H1 (cell line): ENCODE data around the gene CDKN2B. TPM values are rescaled to one million over a fixed set of nuclear protein-coding genes. Genes with fewer than 3 reads are reported as not detected.
"Not testable (repeated sequence)": the region's sequence is repeated elsewhere in the genome, so short reads cannot be mapped to it uniquely, and the experiment has no call there.

Experiments
- CTCF ChIA-PET: fragments of 300-600 bp; sonication (Branson Sonifier 250); formaldehyde crosslinking; loops from one replicate; lab custom pipeline; 2021; ENCODE audit not compliant: partially characterized antibody; lab: Charles Lee
- POLR2A ChIA-PET: fragments of 300-600 bp; sonication (Branson Sonifier 250); formaldehyde crosslinking; loops from one replicate; lab custom pipeline; 2021; ENCODE audit warnings: inconsistent platforms; ENCODE audit not compliant: partially characterized antibody; lab: Charles Lee
- DNase-seq, 2 experiments: peaks; one replicate each; pipeline versions ENCODE4 v3.0.0 to v3.0.0-alpha.2; 2010 to 2022; ENCODE audit warnings: low spot score in 2 of 2, low read depth in 1 of 2, mixed read lengths in 1 of 2
- FAIRE-seq: peaks from 2 replicates; lab custom pipeline; 2011; peaks lifted over from hg19 to GRCh38; lab: Jason Lieb, UNC
- H2AFZ ChIP-seq: 2 replicates; pipeline ENCODE4 v1.8.1; 2012; ENCODE audit warnings: low read length, inconsistent platforms
- H2AK5ac ChIP-seq: 2 replicates; pipeline ENCODE4 v1.6.1; 2013; ENCODE audit warnings: low read depth, low read length
- H2BK120ac ChIP-seq: replicated peaks from 2 replicates; pipeline ENCODE3; 2013; ENCODE audit warnings: low read depth, low read length, inconsistent platforms
- H2BK12ac ChIP-seq: 2 replicates; pipeline ENCODE4 v1.6.1; 2013; ENCODE audit warnings: low read depth, low read length
- H2BK15ac ChIP-seq: 2 replicates; pipeline ENCODE4 v1.6.1; 2013; ENCODE audit warnings: low read length
- H2BK20ac ChIP-seq: 2 replicates; pipeline ENCODE4 v1.6.1; 2013; ENCODE audit warnings: low read length
- H2BK5ac ChIP-seq: 2 replicates; pipeline ENCODE4 v1.6.1; 2013; ENCODE audit warnings: low read depth, low read length
- H3K14ac ChIP-seq: 2 replicates; pipeline ENCODE4 v1.6.1; 2013; ENCODE audit warnings: inconsistent platforms; ENCODE audit not compliant: insufficient read length
- H3K18ac ChIP-seq: 2 replicates; pipeline ENCODE4 v1.6.1; 2013; ENCODE audit warnings: low read length; ENCODE audit errors: extremely low read depth
- H3K23ac ChIP-seq: 2 replicates; pipeline ENCODE4 v1.6.1; 2013; ENCODE audit warnings: inconsistent platforms; ENCODE audit not compliant: insufficient read length
- H3K23me2 ChIP-seq: 2 replicates; pipeline ENCODE4 v1.6.1; 2013; ENCODE audit warnings: low read depth, low read length
- H3K27ac ChIP-seq: 2 replicates; pipeline ENCODE4 v1.6.1; 2011; ENCODE audit warnings: low read depth, low read length, inconsistent platforms
- H3K27me3 ChIP-seq, 4 experiments: replicated peaks in 1 of 4; 1 replicate in 1 of 4; 2 replicates in 3 of 4; pipeline versions ENCODE4 v1.6.1 to v1.8.1; 2011 to 2013; ENCODE audit warnings: low read length in 3 of 4, mild to moderate bottlenecking in 3 of 4, inconsistent platforms in 2 of 4, mixed read lengths in 2 of 4, moderate library complexity in 1 of 4; ENCODE audit not compliant: control insufficient read depth in 3 of 4, insufficient read depth in 3 of 4; ENCODE audit errors: extremely low read depth in 1 of 4
- H3K36me3 ChIP-seq, 4 experiments: 2 replicates each; pipeline versions ENCODE4 v1.6.1 to v1.8.1; 2011 to 2013; ENCODE audit warnings: mild to moderate bottlenecking in 4 of 4, low read length in 3 of 4, moderate library complexity in 2 of 4, control low read depth in 1 of 4, inconsistent platforms in 1 of 4; ENCODE audit not compliant: insufficient read depth in 4 of 4, control insufficient read depth in 2 of 4
- H3K4ac ChIP-seq: replicated peaks from 2 replicates; pipeline ENCODE3; 2013; ENCODE audit warnings: low read length, low read depth, mixed read lengths, inconsistent platforms; ENCODE audit not compliant: insufficient read length
- H3K4me1 ChIP-seq, 4 experiments: replicated peaks in 1 of 4; 1 replicate in 1 of 4; 2 replicates in 3 of 4; pipeline versions ENCODE4 v1.6.1 to v1.8.1; 2011 to 2013; ENCODE audit warnings: low read length in 3 of 4, inconsistent platforms in 2 of 4, mixed read lengths in 1 of 4; ENCODE audit not compliant: insufficient read depth in 4 of 4, control insufficient read depth in 3 of 4
- H3K4me2 ChIP-seq, 2 experiments: 2 replicates each; pipeline versions ENCODE4 v1.6.1 to v1.8.1; 2011 to 2013; ENCODE audit warnings: low read depth in 2 of 2, low read length in 2 of 2, control low read depth in 1 of 2, inconsistent platforms in 1 of 2, mild to moderate bottlenecking in 1 of 2; ENCODE audit not compliant: insufficient read depth in 1 of 2
- H3K4me3 ChIP-seq, 4 experiments: fragments of 200-600, 300-600 bp in 1 of 4; sonication (generic), shearing (Covaris generic), sonication (Bioruptor Twin) in 1 of 4; 2 replicates each; pipeline versions ENCODE4 v1.5.1 to v1.8.1; 2011 to 2016; ENCODE audit warnings: low read length in 4 of 4, low read depth in 3 of 4, control low read depth in 2 of 4, inconsistent platforms in 2 of 4, mild to moderate bottlenecking in 2 of 4, mixed read lengths in 1 of 4, moderate library complexity in 1 of 4; ENCODE audit not compliant: insufficient read depth in 2 of 4; ENCODE audit errors: extremely low read depth in 1 of 4
- H3K56ac ChIP-seq: replicated peaks from 2 replicates; pipeline ENCODE3; 2013; ENCODE audit warnings: low read depth, mild to moderate bottlenecking, mixed read lengths, low read length, inconsistent platforms; ENCODE audit not compliant: insufficient read length
- H3K79me1 ChIP-seq: 2 replicates; pipeline ENCODE4 v1.6.1; 2013; ENCODE audit warnings: low read depth, low read length, control low read depth
- H3K79me2 ChIP-seq, 2 experiments: 2 replicates each; pipeline versions ENCODE4 v1.6.1 to v1.8.1; 2012 to 2013; ENCODE audit warnings: low read length in 2 of 2, mild to moderate bottlenecking in 2 of 2, inconsistent platforms in 1 of 2; ENCODE audit not compliant: insufficient read depth in 2 of 2, control insufficient read depth in 1 of 2
- H3K9ac ChIP-seq, 4 experiments: replicated peaks in 1 of 4; 1 replicate in 1 of 4; 2 replicates in 3 of 4; pipeline versions ENCODE4 v1.6.1 to v1.8.1; 2011 to 2013; ENCODE audit warnings: low read depth in 3 of 4, low read length in 3 of 4, control low read depth in 2 of 4, mild to moderate bottlenecking in 2 of 4, moderate library complexity in 2 of 4, inconsistent platforms in 1 of 4; ENCODE audit errors: extremely low read depth in 1 of 4
- H3K9me3 ChIP-seq, 2 experiments: 2 replicates each; pipeline versions ENCODE4 v1.6.1 to v1.8.1; 2012 to 2013; ENCODE audit warnings: mild to moderate bottlenecking in 2 of 2, moderate library complexity in 2 of 2, control low read depth in 1 of 2, inconsistent platforms in 1 of 2, low read depth in 1 of 2, low read length in 1 of 2, mixed read lengths in 1 of 2; ENCODE audit not compliant: insufficient read depth in 2 of 2
- H4K20me1 ChIP-seq, 2 experiments: replicated peaks in 1 of 2; 2 replicates each; pipeline versions ENCODE3 to v1.8.1; 2011 to 2013; ENCODE audit warnings: inconsistent platforms in 2 of 2, low read length in 2 of 2, mild to moderate bottlenecking in 1 of 2; ENCODE audit not compliant: insufficient read depth in 2 of 2, control insufficient read depth in 1 of 2
- H4K5ac ChIP-seq: 2 replicates; pipeline ENCODE4 v1.6.1; 2013; ENCODE audit warnings: low read length, low read depth, mixed read lengths, inconsistent platforms; ENCODE audit not compliant: insufficient read length
- H4K8ac ChIP-seq: 2 replicates; pipeline ENCODE4 v1.8.0; 2013; ENCODE audit warnings: mild to moderate bottlenecking, moderate library complexity, low read length, inconsistent platforms; ENCODE audit not compliant: insufficient read depth; ENCODE audit errors: extremely low read depth
- H4K91ac ChIP-seq: replicated peaks from 2 replicates; pipeline ENCODE3; 2013; ENCODE audit warnings: low read length, mixed read lengths, inconsistent platforms; ENCODE audit not compliant: insufficient read length
- WGBS, 2 experiments: shearing (Covaris generic) in 1 of 2; methylation state at CpG; one replicate each; pipeline versions ENCODE4 v1.1.6 to v1.1.7; 2013 to 2015; ENCODE audit warnings: low lambda C conversion rate in 2 of 2, mixed read lengths in 2 of 2, inconsistent platforms in 1 of 2, low coverage in 1 of 2, missing lambda C conversion rate in 1 of 2; ENCODE audit not compliant: insufficient replicate concordance in 2 of 2, insufficient coverage in 1 of 2, insufficient read length in 1 of 2; ENCODE audit errors: extremely low coverage in 1 of 2, missing lambda C conversion rate in 1 of 2; 5-methylcytosine and 5-hydroxymethylcytosine counted together
- polyA plus RNA-seq, 7 experiments: library from polyadenylated mRNA; depleted of rRNA in 3 of 7; stranded (reverse) in 5 of 7; unstranded in 2 of 7; fragments of >200 nt in 5 of 7; fragments of 200-250 nt in 2 of 7; gene quantifications; 1 replicate in 5 of 7; 2 replicates in 1 of 7; 4 replicates in 1 of 7; pipeline versions ENCODE4 v1.2.1 to v1.2.3, GENCODE V29; 2011 to 2013; ENCODE audit warnings: missing spikeins in 2 of 7, mixed read lengths in 2 of 7
- total RNA-seq: library from RNA; stranded (reverse); fragmentation: NEBNext Ultra II Directional; extraction: Animal tissue kit (Norgen Biotek cat#: 25700); gene quantifications from 2 replicates; pipeline ENCODE4 v1.2.1, GENCODE V29; 2021

Gene CDKN2B
- total and polyA plus RNA-seq, 2 of the 8 experiments (the other 6 are each of a cell fraction or from before 2014, with no cell fraction given) = 0.20 to 0.88 TPM

- CTCF ChIA-PET = not testable (repeated sequence)
Measured at GRCh38 chr9:21959268-21959667, 49.8 kb downstream of the CDKN2B start.

More at GRCh38 chr9:21959268-21959667, 49.8 kb downstream of the CDKN2B start:
- H3K27ac ChIP-seq, H2AFZ ChIP-seq, H3K4me1 ChIP-seq, H2BK20ac ChIP-seq, DNase-seq, H3K14ac ChIP-seq, H3K23ac ChIP-seq, H3K4ac ChIP-seq, H3K9ac ChIP-seq, H3K23me2 ChIP-seq, H3K18ac ChIP-seq, H3K9me3 ChIP-seq, H4K20me1 ChIP-seq, H4K91ac ChIP-seq, H4K5ac ChIP-seq, H3K36me3 ChIP-seq, FAIRE-seq, H2BK120ac ChIP-seq, H2BK12ac ChIP-seq, H4K8ac ChIP-seq, H3K4me3 ChIP-seq, H2BK15ac ChIP-seq, H3K79me1 ChIP-seq, H3K79me2 ChIP-seq, H3K4me2 ChIP-seq, H2AK5ac ChIP-seq, H2BK5ac ChIP-seq, H3K56ac ChIP-seq: not testable (repeated sequence)
- POLR2A ChIA-PET = interaction anchor here (1.2 kb wide), 1 partner anchor 50 kb away, joined by 4 read pairs; the partner anchor contains the start of gene CDKN2B
- peaks cover 1 to 17% (median 8%) of the 10 kb centered on the region in 4 experiments for H3K27me3 ChIP-seq
- 93% methylated on average over 11 of the region's 33 CpGs; no CpG with 5 or more reads in 1 of the 2 experiments for WGBS, 2 experiments
